Trophoblast cell (in vitro differentiated cells and primary cell): ENCODE data around the gene TRPC6.

Experiments
- DNase-seq, 2 donors: peaks; one replicate each; pipeline ENCODE4 v3.0.0-alpha.2; 2016
- H2AFZ ChIP-seq: 2 replicates; pipeline ENCODE4 v1.6.1; 2013; ENCODE audit warnings: low read length, moderate library complexity, mild to moderate bottlenecking; ENCODE audit not compliant: insufficient read depth, poor library complexity
- H2AK5ac ChIP-seq: 2 replicates; pipeline ENCODE4 v1.6.1; 2013; ENCODE audit warnings: mild to moderate bottlenecking, low read length
- H2BK120ac ChIP-seq: 2 replicates; pipeline ENCODE4 v1.6.1; 2013; ENCODE audit warnings: low read length, mild to moderate bottlenecking, moderate library complexity; ENCODE audit not compliant: insufficient read depth, poor library complexity
- H2BK12ac ChIP-seq: 2 replicates; pipeline ENCODE4 v1.6.1; 2013; ENCODE audit warnings: mild to moderate bottlenecking, low read length, moderate library complexity
- H2BK5ac ChIP-seq: 2 replicates; pipeline ENCODE4 v1.6.1; 2013; ENCODE audit warnings: low read length, low read depth, moderate library complexity, mild to moderate bottlenecking; ENCODE audit not compliant: poor library complexity
- H3K14ac ChIP-seq: 2 replicates; pipeline ENCODE4 v1.6.1; 2013; ENCODE audit warnings: mild to moderate bottlenecking, low read length
- H3K18ac ChIP-seq: 2 replicates; pipeline ENCODE4 v1.6.1; 2013; ENCODE audit warnings: mild to moderate bottlenecking, low read length
- H3K23ac ChIP-seq: 2 replicates; pipeline ENCODE4 v1.6.1; 2013; ENCODE audit warnings: low read length
- H3K27ac ChIP-seq: 2 replicates; pipeline ENCODE4 v1.5.1; 2013; ENCODE audit warnings: low read depth, mild to moderate bottlenecking, inconsistent platforms, low read length, moderate library complexity
- H3K27me3 ChIP-seq: 2 replicates; pipeline ENCODE4 v1.6.1; 2013; ENCODE audit warnings: inconsistent platforms, mild to moderate bottlenecking, low read length, moderate library complexity; ENCODE audit not compliant: insufficient read depth
- H3K36me3 ChIP-seq, 2 experiments: 1 replicate in 1 of 2; 2 replicates in 1 of 2; pipeline ENCODE4 v1.6.1; 2013; ENCODE audit warnings: low read length in 2 of 2, mild to moderate bottlenecking in 2 of 2, moderate library complexity in 1 of 2; ENCODE audit not compliant: insufficient read depth in 2 of 2, control insufficient read depth in 1 of 2
- H3K4ac ChIP-seq: 2 replicates; pipeline ENCODE4 v1.6.1; 2013; ENCODE audit warnings: low read depth, mild to moderate bottlenecking, low read length, moderate library complexity
- H3K4me1 ChIP-seq, 2 experiments: 1 replicate in 1 of 2; 2 replicates in 1 of 2; pipeline ENCODE4 v1.6.1; 2013; ENCODE audit warnings: low read length in 2 of 2, mild to moderate bottlenecking in 2 of 2, moderate library complexity in 1 of 2; ENCODE audit not compliant: insufficient read depth in 2 of 2, control insufficient read depth in 1 of 2
- H3K4me2 ChIP-seq: 2 replicates; pipeline ENCODE4 v1.6.1; 2013; ENCODE audit warnings: inconsistent platforms, mild to moderate bottlenecking, low read length, moderate library complexity
- H3K4me3 ChIP-seq: 2 replicates; pipeline ENCODE4 v1.5.1; 2013; ENCODE audit warnings: mild to moderate bottlenecking, low read depth, low read length, inconsistent platforms
- H3K79me1 ChIP-seq: one replicate; pipeline ENCODE4 v1.6.1; 2013; ENCODE audit warnings: low read length
- H3K79me2 ChIP-seq: 2 replicates; pipeline ENCODE4 v1.6.1; 2013; ENCODE audit warnings: low read length, mild to moderate bottlenecking; ENCODE audit not compliant: control insufficient read depth, insufficient read depth, poor library complexity
- H3K9ac ChIP-seq: 2 replicates; pipeline ENCODE4 v1.6.1; 2013; ENCODE audit warnings: mild to moderate bottlenecking, low read length
- H3K9me3 ChIP-seq: 2 replicates; pipeline ENCODE4 v1.6.1; 2013; ENCODE audit warnings: low read depth, mild to moderate bottlenecking, control low read depth, inconsistent platforms, low read length; ENCODE audit not compliant: insufficient read depth
- H4K12ac ChIP-seq: 2 replicates; pipeline ENCODE4 v1.6.1; 2013; ENCODE audit warnings: low read depth, mild to moderate bottlenecking, low read length, moderate library complexity
- H4K8ac ChIP-seq: 2 replicates; pipeline ENCODE4 v1.6.1; 2013; ENCODE audit warnings: low read depth, mild to moderate bottlenecking, low read length, moderate library complexity
- H4K91ac ChIP-seq: one replicate; pipeline ENCODE4 v1.6.1; 2013; ENCODE audit warnings: low read depth, mild to moderate bottlenecking, low read length, moderate library complexity
- WGBS: extraction: QIAGEN DNeasy Blood & Tissue Kit; methylation state at CpG from one replicate; pipeline ENCODE4 v1.1.7; 2013; ENCODE audit warnings: missing lambda C conversion rate; ENCODE audit not compliant: insufficient read length, insufficient coverage; ENCODE audit errors: extremely low coverage; 5-methylcytosine and 5-hydroxymethylcytosine counted together

TRPC6 gene

GRCh38 chr11:101612481-101612880, 28.7 kb upstream of the TRPC6 start:
- no peak overlapping the region for H3K27ac ChIP-seq
- H3K18ac ChIP-seq, result no peak overlapping the region

GRCh38 chr11:101600924-101601323, 17.1 kb upstream of the TRPC6 start:
- Histone ChIP-seq H3K18ac (no peak overlapping the region), H3K4me2 (no peak overlapping the region), H4K8ac (no peak overlapping the region), H4K12ac (no peak overlapping the region), H4K91ac (no peak overlapping the region), H3K4ac (no peak overlapping the region), H3K23ac (no peak overlapping the region), H3K4me3 (no peak overlapping the region), H2AK5ac (no peak overlapping the region), H3K36me3 (no peaks in the 10 kb centered on the region), H3K27ac (no peak overlapping the region), H3K79me1 (no peaks in the 10 kb centered on the region), H3K27me3 (no peaks in the 10 kb centered on the region), H3K9me3 (no peaks in the 10 kb centered on the region), H3K79me2 (no peaks in the 10 kb centered on the region), H3K9ac (no peak overlapping the region), H3K14ac (no peak overlapping the region), H3K4me1 (no peaks in the 10 kb centered on the region), H2AFZ (no peak overlapping the region), H2BK5ac (no peak overlapping the region), H2BK12ac (no peak overlapping the region), H2BK120ac (no peak overlapping the region)
- WGBS, result no CpG with 5 or more reads among the region's 3 CpGs
- no peak for DNase-seq

More at GRCh38 chr11:101612481-101612880, 28.7 kb upstream of the TRPC6 start:
- Histone ChIP-seq H3K27me3 (no peaks in the 10 kb centered on the region), H3K79me2 (no peaks in the 10 kb centered on the region), H2BK12ac (no peak overlapping the region), H4K8ac (no peak overlapping the region), H3K14ac (no peak overlapping the region), H3K9ac (no peak overlapping the region), H2AK5ac (no peak overlapping the region), H3K4ac (no peak overlapping the region), H4K91ac (no peak overlapping the region), H3K4me3 (no peak overlapping the region), H2BK120ac (no peak overlapping the region), H2BK5ac (no peak overlapping the region), H3K79me1 (no peaks in the 10 kb centered on the region), H3K4me2 (no peak overlapping the region), H4K12ac (no peak overlapping the region), H3K36me3 (no peaks in the 10 kb centered on the region), H3K23ac (no peak overlapping the region), H3K9me3 (no peaks in the 10 kb centered on the region), H2AFZ (no peak overlapping the region), H3K4me1 (no peaks in the 10 kb centered on the region)
- WGBS, result no CpG with 5 or more reads among the region's 1 CpG
- no peak for DNase-seq

GRCh38 chr11:101586965-101587364, 3.2 kb upstream of the TRPC6 start:
- Histone ChIP-seq H3K18ac (no peak overlapping the region), H3K14ac (no peak overlapping the region), H3K4ac (no peak overlapping the region), H3K23ac (no peak overlapping the region), H3K27me3 (peaks cover 22% of the 10 kb centered on the region), H2BK12ac (no peak overlapping the region), H3K36me3 (no peaks in the 10 kb centered on the region), H3K4me2 (no peak overlapping the region), H2AFZ (no peak overlapping the region), H3K4me1 (peaks cover 7 to 11% of the 10 kb centered on the region in 2 experiments), H3K9me3 (peaks cover 3% of the 10 kb centered on the region), H3K79me2 (no peaks in the 10 kb centered on the region), H2AK5ac (no peak overlapping the region), H3K4me3 (no peak overlapping the region), H3K27ac (no peak overlapping the region), H4K91ac (no peak overlapping the region), H3K79me1 (no peaks in the 10 kb centered on the region), H2BK120ac (no peak overlapping the region), H4K12ac (no peak overlapping the region), H3K9ac (no peak overlapping the region), H2BK5ac (no peak overlapping the region), H4K8ac (no peak overlapping the region)
- DNase-seq, result no peak
- WGBS, result no CpG with 5 or more reads among the region's 5 CpGs

- H2AK5ac ChIP-seq, result no peak overlapping the region
- no peaks in the 10 kb centered on the region for H3K79me2 ChIP-seq
- WGBS, result no CpG with 5 or more reads among the region's 2 CpGs
- no peak overlapping the region for H3K14ac ChIP-seq
- no peak overlapping the region for H2BK12ac ChIP-seq
- peaks cover 3% of the 10 kb centered on the region for H3K9me3 ChIP-seq
- no peak for DNase-seq
- no peak overlapping the region for H2BK120ac ChIP-seq
- H3K23ac ChIP-seq, result no peak overlapping the region
- H3K36me3 ChIP-seq, result no peaks in the 10 kb centered on the region
- no peak overlapping the region for H3K9ac ChIP-seq
- H3K79me1 ChIP-seq, result no peaks in the 10 kb centered on the region
- no peak overlapping the region for H3K4me3 ChIP-seq
- no peak overlapping the region for H3K18ac ChIP-seq
- H3K27me3 ChIP-seq, result peaks cover 24% of the 10 kb centered on the region
- H4K12ac ChIP-seq, result no peak overlapping the region
- no peak overlapping the region for H3K27ac ChIP-seq
- H2BK5ac ChIP-seq, result no peak overlapping the region
- H4K91ac ChIP-seq, result no peak overlapping the region
- H3K4me1 ChIP-seq, result peaks cover 7 to 11% of the 10 kb centered on the region in 2 experiments
- no peak overlapping the region for H2AFZ ChIP-seq
- H3K4ac ChIP-seq, result no peak overlapping the region
- H3K4me2 ChIP-seq, result no peak overlapping the region
- no peak overlapping the region for H4K8ac ChIP-seq
These were observed 848 bp upstream of the TRPC6 start for GRCh38 chr11:101584655-101585054.
